Ramos (cell line): Measurements from ENCODE around the gene APOBR.

ENCODE experiments used
- in situ Hi-C: fragments of 300-500 bp; cut with MboI; formaldehyde crosslinking; loops from one replicate; pipeline ENCODE4 v1.14.3; 2022; ENCODE audit warnings: low sequenced_read_pairs; ENCODE audit not compliant: unreplicated experiment

The APOBR gene

DNA sequence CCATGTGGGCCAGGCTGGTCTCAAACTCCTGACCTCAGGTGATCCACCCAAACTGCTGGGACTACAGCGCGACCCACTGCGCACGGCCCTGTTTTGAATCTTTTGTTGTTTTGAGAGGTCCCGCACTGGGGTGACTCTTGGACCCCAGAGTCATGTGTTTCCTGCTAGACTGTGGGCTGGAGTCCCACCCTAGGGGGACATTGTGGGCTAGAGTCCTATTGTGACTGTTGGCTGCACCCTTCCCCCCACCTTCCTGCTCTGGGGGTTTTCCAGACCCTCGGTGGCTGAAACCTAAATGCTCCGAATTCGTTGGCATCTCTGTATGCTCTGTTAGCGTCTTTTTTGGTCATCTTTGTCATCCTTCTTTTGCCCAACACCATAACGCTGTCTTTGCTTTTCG, 28.3 kb downstream of the APOBR start:
- in situ Hi-C loops, result no loop called here

DNA sequence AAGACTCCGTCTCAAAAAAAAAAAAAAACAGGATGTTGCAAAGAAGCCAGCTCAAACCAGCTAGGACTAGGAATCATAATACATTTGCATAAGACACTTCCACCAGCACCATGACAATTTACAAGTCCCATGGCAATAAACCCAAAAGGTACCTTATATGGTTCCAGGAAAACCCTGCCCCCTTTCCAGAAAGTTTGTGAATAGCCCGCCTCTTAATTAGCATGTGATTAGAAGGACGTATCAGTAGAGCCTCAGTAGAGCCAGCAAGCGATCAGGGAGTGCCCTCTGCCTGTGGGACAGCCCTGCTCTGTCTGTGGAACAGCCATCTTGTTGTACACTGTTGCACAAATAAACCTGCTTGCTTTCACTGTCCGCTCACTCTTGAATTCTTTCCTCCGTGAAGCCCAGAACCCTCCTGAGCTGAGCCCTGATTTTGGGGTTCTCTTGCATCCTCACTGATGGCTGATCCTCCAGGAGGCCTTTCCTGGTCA, 30.3 kb downstream of the APOBR start:
- in situ Hi-C loops, result loop anchor here (25.0 kb wide), 1 partner anchor 187 kb away; no protein-coding TSS in a partner anchor

DNA sequence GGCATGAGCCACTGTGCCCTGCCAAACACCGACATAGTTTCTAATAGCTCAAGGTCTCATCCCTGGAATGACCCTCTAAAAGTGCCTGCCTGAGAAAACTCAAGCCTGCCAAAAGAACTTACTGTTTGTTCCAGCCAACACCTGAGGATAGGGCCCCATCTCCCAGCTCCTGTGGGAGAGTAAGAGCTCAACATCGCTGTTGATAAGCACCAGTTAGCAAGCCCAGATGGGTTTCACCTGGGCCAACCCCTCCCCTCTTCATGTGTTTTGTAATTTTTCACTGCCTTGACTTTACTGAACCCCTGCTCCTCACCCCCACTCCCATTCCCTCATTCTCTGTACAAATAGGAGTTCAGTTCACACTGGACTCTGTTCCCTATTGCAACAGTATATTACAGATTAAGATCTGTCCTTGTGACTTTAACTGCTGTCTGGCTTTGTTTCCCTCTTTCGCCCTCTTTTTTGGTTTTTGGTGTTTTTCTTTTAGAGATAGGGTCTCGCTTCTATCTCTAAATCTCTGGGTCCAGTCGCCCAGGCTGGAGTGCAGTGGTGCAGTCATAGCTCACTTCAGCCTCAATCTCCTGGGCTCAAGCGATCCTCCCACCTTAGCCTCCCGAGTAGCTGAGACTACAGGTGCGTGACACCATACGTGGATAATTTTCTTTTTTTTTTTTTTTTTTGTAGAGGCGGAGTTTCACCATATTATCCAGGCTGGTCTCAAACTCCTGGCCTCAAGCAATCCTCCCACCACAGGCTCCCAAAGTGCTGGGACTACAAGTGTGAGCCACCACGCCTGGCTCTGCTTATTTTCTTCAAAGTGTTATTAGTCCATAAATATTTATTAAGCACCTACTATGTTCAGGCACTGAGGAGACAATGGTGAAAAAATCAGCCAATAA, 32.0 kb downstream of the APOBR start:
- in situ Hi-C loops, result loop anchor here (25.0 kb wide), 1 partner anchor 189 kb away; no protein-coding TSS in a partner anchor

DNA sequence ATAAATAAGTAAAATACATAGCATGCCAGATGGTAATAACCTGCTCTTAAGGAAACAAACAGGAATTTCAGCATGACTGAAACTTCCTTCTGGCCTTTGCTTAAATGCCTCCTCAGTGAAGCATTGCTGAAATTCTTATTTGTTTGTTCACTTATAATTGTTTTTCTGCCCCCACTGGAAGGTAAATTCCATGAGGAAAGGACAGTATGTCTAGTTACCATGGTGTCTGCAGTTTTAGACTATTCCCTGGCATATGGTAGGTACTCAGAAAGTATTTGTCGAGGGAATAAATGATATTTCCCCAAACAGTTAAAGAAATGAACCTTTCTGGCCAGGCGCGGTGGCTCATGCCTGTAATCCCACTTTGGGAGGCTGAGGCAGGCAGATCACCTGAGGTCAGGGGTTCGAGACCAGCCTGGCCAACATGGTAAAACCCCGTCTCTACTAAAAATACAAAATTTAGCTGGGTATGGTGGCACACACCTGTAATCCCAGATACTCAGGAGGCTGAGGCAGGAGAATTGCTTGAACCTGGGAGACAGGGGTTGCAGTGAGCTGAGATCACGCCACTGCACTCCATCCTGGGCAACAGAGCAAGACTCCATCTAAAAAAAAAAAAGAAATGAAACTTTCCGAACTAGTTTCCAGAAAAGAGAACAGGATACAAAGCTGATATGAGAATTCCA, 32.8 kb downstream of the APOBR start:
- in situ Hi-C loops, result loop anchor here (25.0 kb wide), 1 partner anchor 190 kb away; no protein-coding TSS in a partner anchor

DNA sequence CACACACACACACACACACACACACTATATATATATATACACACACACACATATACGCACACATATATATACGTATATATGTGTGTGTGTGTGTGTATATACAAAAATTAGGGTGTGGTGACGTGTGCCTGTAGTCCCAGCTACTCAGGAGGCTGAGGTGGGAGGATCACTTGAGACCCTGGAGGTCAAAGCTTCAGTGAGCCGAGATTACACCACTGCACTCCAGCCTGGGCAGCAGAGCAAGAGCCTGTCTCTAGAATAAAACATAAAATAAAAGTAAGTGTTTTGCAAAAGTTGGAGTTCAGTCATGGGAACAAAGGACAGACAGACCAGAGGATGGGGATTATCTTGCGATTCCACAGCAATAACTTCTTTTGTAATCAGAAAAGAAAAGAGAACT, 33.5 kb downstream of the APOBR start:
- in situ Hi-C loops, result loop anchor here (25.0 kb wide), 1 partner anchor 191 kb away; no protein-coding TSS in a partner anchor

DNA sequence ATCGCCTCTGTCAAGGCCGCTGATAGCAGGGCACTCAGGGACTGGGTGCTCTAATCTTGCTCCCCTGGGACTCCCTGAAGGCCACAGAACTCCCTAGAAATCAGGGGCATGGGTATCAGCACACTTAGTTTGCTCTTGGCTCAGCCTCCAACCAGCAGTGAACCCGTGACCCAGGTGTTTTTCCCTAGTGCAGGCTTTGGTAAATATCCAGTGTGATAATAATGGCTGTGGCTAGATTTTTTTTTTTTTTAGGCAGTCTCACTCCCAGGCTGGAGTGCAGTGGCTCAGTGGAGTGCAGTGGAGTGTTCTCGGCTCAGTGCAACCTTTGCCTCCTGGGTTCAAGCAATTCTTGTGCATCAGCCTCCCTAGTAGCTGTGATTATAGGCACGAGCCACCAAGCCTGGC, 34.0 kb downstream of the APOBR start:
- in situ Hi-C loops, result loop anchor here (25.0 kb wide), 1 partner anchor 191 kb away; no protein-coding TSS in a partner anchor

DNA sequence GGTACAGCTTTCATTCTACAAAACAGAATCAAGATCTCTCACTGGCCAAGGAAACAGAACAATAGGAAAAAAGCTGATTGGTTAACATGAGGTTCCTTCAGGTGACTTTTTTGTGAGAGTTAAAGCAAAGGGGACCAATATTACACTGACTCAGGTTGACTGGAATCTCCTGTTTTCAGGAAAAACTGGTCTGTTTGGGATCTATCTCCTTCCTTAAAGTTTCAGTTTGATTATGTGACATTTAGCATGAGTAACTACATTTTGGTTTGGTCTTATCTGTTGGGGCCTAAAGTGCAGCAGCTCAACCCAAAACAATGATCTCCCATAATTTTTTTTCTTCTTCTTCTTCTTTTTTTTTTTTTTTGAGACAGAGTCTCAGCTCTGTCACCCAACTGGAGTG, 34.7 kb downstream of the APOBR start:
- in situ Hi-C loops, result loop anchor here (25.0 kb wide), 1 partner anchor 192 kb away; no protein-coding TSS in a partner anchor

DNA sequence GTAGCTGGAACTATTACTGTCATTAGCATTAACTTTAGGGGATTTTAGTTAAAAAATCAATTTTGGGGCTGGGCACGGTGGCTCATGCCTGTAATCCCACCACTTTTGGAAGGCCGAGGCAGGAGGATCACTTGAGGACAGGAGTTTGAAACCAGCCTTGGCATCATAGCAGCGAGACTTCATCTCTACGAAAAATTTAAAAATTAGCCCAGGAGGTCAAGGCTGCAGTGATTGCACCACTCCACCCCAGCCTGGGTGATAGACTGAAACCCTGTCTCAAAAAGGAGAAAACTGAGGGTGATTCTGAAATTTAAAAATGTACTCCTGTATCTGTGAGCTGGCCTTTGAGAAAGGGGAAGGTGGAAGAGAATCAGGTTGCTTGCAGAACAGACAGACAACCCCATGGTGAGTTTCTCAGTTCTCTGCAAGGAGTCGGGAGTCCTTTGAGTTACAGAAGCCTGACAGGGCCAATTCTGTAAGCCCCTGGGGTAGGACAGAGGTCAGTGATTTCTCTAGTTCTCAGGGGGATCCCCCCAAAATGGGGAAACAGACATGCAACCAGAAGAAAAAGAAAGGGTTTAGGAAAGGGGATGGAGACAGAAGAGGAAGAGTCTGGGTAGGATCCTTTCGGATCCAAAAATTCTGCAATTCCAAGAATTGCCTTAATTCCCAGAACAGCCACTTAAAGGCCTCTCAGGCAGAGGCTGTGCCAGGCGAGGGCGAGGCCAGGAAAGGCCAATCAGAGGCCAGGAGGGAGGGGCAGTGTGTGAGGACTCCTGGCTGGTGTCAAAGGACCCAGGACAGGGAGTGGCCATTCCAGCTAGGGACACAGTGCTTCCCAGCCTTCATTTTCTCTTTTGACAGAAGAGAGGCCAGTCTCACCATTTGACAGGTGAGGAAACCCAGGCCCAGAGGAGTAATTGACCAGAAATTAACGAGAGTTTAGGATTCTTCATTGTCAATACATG, 37.6 kb downstream of the APOBR start:
- in situ Hi-C loops, result loop anchor here (25.0 kb wide), 1 partner anchor 195 kb away; no protein-coding TSS in a partner anchor

DNA sequence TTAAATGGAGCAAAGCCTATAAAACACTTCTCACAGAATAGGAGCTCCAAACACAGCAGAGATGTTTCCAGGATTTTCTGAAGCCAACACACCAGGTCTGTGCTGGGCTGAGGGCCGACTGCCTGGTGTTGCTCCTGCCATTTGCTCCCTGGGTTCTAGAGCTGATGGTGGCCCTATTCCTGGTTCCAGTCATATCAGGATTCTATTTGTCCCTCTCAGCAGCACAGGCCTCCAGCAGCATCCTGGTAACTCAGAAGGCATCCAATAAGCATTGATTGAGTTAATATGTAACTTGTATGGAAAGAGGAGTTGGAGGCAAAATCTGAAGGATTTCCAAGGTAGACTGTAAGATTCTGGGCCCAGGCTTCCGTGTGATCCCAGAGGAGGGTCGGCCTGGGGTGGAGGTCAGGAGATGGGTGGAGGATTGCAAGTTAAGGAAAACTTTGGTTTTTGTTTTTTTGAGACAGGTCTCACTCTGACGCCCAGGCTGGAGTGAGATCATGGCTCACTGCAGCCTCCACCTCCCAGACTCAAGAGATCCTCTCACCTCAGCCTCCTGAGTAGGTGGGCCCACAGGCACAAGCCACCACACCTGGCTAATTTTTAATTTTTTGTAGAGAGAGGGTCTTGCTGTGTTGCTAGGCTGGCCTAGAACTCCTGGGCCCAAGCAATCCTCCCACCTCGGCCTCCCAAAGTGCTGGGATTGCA, 38.7 kb downstream of the APOBR start:
- in situ Hi-C loops, result loop anchor here (25.0 kb wide), 1 partner anchor 196 kb away; no protein-coding TSS in a partner anchor

DNA sequence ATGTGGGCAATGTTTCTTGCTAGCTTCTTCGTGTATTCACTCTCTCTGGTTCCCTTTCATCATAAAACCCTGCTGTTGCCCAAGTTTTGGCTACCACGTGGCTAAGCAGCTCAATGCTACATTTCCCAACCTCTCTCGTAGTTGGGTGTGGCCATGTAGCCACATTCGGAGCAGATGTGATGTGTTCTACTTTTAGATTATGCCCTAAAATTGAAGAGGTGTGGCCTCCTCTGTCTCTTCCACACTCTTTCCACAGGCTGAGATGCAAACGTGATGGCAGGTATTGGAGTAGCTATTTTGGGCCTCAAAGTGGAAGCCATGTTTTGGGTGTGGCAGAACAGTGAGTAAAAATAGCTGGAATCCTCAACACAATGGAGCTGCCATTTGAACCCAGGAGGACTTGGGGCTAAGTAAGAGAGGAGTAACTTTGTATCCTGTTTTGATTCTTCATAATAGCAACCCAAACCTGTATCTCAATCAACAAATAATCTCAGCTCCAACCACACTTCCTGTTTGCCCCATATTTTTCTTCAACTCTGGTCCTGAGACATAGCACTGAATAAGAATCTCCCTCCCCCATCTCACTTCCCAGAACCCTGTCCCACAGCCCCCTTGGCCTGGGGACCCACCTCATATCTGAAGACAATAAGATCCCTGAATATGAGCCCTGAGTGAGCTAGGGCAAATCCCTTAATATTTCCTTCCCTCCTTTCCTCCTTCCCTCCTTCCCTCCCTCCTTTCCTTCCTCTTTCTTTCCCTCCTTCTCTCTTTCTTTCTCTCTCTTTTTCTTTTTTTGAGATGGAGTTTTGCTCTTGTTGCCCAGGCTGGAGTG, 40.3 kb downstream of the APOBR start:
- in situ Hi-C loops, result loop anchor here (25.0 kb wide), 1 partner anchor 197 kb away; no protein-coding TSS in a partner anchor

DNA sequence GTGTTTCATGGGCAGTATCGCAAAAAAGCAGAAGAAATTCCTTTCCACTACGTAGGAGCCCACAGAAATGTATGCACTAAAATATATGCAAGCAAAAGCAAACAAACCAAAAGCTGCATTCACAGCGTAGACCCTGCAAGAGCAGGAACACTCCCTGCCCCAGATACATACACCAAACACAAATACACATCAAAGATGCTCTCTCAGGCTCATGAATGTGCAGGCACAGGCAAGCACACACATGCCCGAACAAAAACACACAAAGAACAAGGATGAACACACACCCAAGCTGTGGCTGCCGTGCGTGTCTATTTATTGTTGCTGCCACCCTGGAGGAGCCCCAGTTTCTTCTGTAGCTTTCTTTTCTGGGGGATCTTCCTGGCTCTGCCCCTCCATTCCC, 42.6 kb downstream of the APOBR start:
- in situ Hi-C loops, result loop anchor here (25.0 kb wide), 1 partner anchor 200 kb away; no protein-coding TSS in a partner anchor

DNA sequence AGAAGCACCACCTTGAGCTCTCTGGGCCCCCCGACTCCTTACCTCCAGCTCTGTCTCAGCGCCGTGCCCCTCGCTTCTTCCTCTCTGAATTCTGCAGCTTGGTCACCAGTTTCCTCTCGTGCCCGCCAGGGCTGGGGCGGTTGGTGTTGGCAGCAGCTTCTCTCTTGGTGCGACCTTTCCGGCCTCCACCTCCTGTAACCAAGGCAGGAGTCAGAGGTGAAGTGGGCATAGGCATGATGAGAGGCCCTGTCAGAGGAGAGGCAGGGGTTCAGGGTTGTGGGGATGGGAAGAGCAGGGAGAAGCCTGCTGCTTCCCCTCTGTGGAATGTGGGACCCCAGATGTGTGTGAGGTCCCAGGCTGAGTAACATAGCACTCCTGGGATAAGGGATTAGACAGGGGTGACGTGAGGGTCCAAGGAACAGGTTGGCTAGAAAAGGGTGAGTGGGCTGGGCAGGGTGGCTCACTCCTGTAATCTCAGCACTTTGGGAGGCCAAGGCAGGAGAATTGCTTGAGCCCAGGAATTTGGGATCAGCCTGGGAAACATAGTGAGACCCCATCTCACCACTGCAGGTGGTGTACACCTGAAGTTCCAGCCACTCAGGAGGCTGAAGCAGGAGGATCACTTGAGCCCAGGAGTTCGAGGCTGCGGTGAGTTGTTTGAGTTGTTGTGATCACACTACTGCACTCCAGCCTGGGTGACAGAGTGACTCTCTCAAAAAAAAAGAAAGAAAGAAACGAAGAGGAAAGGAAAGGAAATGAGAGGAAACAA, 43.7 kb downstream of the APOBR start:
- in situ Hi-C loops, result loop anchor here (25.0 kb wide), 1 partner anchor 201 kb away; no protein-coding TSS in a partner anchor

DNA sequence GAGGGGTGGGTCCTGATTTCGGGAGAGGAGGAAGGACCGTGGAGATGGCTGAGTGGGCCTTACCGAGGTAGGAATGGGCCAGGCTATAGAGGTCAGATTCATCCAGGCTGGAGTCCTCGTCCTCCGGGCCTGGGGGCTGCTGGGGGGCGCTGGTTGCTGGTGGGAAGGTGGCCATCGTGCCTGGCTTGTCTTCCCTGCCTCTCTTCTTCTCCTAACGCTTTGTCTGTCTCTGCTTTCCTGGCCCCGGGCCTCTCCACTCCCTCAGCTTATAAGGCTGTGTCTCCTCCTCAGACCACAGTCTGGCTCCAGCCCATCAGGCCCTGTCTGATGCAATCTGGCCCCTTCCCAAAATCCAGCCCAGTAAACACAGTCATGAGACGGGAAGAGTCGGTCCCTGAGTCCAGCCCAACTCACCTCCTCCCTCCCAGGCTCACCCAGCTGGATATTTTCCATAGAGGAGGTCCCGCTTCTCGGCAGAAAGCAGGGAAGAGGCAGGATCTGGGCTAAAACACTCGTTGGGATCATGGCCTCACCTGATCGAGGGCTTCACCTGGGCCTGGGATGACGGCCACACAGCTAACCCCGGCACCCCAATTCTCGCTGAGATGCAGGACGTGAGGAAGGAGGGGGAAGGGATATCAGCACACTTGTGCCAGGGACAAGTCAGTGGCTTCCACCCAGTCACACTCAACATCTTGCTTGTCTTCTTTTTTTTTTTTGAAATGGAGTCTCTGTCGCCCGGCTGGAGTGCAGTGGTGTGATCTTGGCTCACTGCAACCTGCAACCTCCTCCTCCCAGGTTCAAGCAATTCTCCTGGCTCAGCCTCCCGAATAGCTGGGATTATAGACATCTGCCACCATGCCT, 44.5 kb downstream of the APOBR start, which contains the start of gene NUPR1:
NUPR1 (minus strand) TSS at position 242 of the 864 bp plus-strand sequence; CDS start at position 175, 67 bp downstream.
- in situ Hi-C loops, result loop anchor here (25.0 kb wide), 1 partner anchor 202 kb away; no protein-coding TSS in a partner anchor

DNA sequence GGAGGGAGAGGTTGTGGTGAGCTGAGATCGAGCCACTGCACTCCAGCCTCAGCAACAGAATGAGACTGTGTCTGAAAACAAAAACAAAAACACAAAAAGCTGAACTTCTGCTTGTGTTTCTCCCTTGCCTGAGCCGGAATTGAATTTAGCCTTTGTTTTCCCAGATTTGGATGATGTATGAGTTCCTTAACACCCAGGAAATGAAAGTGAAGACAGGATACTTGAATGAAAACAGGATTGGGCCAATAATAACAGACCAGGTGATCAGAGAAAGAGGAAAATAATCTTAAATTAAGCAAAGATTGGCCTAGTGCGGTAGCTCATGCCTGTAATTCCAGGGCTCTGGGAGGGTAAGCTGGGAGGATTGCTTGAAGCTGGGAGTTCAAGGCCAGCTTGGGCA, 45.9 kb downstream of the APOBR start:
- in situ Hi-C loops, result loop anchor here (25.0 kb wide), 1 partner anchor 203 kb away; no protein-coding TSS in a partner anchor

DNA sequence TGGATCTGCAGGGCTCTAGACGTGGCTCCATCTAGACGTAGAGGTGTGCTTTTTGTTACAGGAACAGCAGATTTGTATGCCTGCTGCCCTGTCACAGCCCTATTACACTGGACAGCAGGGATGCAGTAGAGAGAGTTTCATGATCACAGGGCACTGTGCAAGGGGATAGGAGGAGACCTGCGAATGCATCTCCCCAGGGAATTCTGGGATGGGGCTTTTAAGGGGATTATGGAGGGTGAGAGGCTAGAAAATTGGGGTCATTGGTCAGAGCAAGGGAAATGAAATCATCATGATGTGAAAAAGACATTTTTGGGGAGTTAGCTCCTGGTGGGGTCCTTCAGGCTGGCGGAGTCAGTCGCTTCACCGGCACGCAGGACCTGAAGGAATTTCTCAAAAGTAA, 48.2 kb downstream of the APOBR start:
- in situ Hi-C loops, result loop anchor here (25.0 kb wide), 1 partner anchor 205 kb away; no protein-coding TSS in a partner anchor

DNA sequence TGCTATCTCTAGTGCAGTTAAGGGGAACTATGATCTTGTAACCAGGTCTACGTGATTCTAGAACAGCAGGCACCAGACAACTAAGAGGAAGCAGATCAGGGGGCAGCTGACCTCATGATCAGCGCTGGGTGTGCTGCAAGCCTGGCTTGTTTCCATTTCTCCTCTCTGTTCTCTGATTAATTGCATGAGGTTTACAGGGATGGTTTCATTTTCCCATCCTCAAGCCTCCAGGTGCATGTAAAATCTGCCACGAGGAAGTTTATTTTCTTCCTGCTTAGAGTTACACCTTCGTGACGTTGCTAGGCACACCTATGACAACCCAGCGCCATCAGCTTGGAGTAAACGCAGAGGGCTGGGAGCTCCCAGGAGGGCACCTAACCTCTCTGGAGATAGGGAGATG, 48.6 kb downstream of the APOBR start:
- in situ Hi-C loops, result loop anchor here (25.0 kb wide), 1 partner anchor 206 kb away; no protein-coding TSS in a partner anchor
